VCaP (cell line): ENCODE data around the gene PHACTR1.

Experiments used
- H3K27ac ChIP-seq: fragments of 450-650 bp; 2 replicates; pipeline ENCODE4 v1.5.1; 2017
- TF ChIP-seq, protein P1 (sequence below): fragments of 450-650 bp; conservative IDR thresholded peaks from 2 replicates; pipeline ENCODE4 v1.5.1; 2017; ENCODE audit warnings: mild to moderate bottlenecking, moderate library complexity

The PHACTR1 gene

GRCh38 chr6:13247627-13248026 is 531.1 kb downstream of the PHACTR1 start:
- TF ChIP-seq, protein P1, sequence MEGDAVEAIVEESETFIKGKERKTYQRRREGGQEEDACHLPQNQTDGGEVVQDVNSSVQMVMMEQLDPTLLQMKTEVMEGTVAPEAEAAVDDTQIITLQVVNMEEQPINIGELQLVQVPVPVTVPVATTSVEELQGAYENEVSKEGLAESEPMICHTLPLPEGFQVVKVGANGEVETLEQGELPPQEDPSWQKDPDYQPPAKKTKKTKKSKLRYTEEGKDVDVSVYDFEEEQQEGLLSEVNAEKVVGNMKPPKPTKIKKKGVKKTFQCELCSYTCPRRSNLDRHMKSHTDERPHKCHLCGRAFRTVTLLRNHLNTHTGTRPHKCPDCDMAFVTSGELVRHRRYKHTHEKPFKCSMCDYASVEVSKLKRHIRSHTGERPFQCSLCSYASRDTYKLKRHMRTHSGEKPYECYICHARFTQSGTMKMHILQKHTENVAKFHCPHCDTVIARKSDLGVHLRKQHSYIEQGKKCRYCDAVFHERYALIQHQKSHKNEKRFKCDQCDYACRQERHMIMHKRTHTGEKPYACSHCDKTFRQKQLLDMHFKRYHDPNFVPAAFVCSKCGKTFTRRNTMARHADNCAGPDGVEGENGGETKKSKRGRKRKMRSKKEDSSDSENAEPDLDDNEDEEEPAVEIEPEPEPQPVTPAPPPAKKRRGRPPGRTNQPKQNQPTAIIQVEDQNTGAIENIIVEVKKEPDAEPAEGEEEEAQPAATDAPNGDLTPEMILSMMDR, result no peak
- H3K27ac ChIP-seq, result no peak overlapping the region

GRCh38 chr6:13248053-13248452 is 531.5 kb downstream of the PHACTR1 start:
- TF ChIP-seq, protein P1, result no peak
- H3K27ac ChIP-seq, result no peak overlapping the region

DNA sequence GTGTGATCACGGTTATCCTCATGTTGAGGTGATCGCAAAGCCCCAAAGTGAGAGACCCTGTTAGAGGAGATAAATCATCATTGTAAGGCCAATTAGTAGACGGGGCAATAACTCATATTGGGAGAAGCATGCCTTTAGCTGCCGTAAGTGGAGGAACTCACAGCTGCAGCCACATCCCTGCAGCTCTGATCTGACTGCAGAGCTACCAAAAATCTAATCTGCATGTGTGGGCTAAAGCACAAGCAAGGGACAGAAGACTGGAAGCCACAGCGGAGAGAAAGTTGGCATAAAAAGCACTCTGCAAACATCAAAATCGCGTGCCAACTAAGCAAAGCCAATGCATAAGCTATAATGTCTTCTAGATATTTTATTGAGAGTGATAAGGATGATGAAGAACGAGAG is 532.0 kb downstream of the PHACTR1 start:
- TF ChIP-seq, protein P1, result no peak

GRCh38 chr6:13248994-13249393 is 532.4 kb downstream of the PHACTR1 start:
- TF ChIP-seq, protein P1, result no peak
- no peak overlapping the region for H3K27ac ChIP-seq

More for the DNA sequence above, 532.0 kb downstream of the PHACTR1 start:
- H3K27ac ChIP-seq, result no peak overlapping the region

GRCh38 chr6:13249817-13250216 is 533.2 kb downstream of the PHACTR1 start:
- TF ChIP-seq, protein P1, result no peak
- no peak overlapping the region for H3K27ac ChIP-seq

GRCh38 chr6:13250703-13251102 is 534.1 kb downstream of the PHACTR1 start:
- H3K27ac ChIP-seq, result no peak overlapping the region

DNA sequence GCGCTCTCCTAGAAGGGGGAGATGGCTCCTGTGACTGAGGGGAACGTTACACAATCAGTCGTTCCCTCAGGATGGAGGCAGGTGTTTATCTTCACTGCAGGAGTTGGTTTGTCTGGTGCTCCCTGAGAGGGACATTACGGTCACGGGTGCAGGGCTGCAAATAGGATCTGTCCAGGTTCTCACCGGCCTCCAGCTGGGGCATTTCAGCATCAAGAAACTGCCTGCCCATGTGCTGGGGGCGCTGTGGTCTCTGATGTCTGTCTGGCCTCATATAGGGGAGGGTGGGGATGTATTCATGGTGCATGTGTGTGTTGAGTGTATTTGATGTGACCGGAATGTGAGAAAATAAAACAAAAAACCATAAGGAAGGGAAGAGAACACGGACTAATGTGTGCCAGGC is 534.7 kb downstream of the PHACTR1 start:
- TF ChIP-seq, protein P1, result no peak
- H3K27ac ChIP-seq, result no peak overlapping the region

More at GRCh38 chr6:13250703-13251102, 534.1 kb downstream of the PHACTR1 start:
- TF ChIP-seq, protein P1, result no peak
